GM12878 (cell line): ENCODE results near the gene ENOPH1. TPM values are rescaled to one million over a fixed set of nuclear protein-coding genes. Genes with fewer than 3 reads are reported as not detected.
A peak's percentile ranks its signal among the peaks of the same experiment; 100 is the strongest.

Experiments
- ATAC-seq: fragments of 200-7000 bp; cut with Tn5 transposase; 3 replicates; pipeline ENCODE4 v1.9.1; 2020; ENCODE audit warnings: mild to moderate bottlenecking, moderate library complexity
- BruUV-seq: library from RNA; stranded (reverse); fragments of 400-500 nt; replicated peaks from 2 replicates; lab custom pipeline; 2021; lab: Mats Ljungman, UMichigan
- CTCF ChIA-PET: fragments of 300-600 bp; sonication (Branson Sonifier 250); formaldehyde crosslinking; extraction: SDS; loops from one replicate; lab custom pipeline; 2021; ENCODE audit warnings: inconsistent platforms; lab: Yijun Ruan, JAX
- POLR2A ChIA-PET: fragments of 350-600 bp; formaldehyde crosslinking; extraction: SDS; loops from one replicate; lab custom pipeline; 2021; ENCODE audit warnings: inconsistent platforms; lab: Charles Lee
- RAD21 ChIA-PET: fragments of 300-600 bp; sonication (Branson Sonifier 250); formaldehyde crosslinking; loops from one replicate; lab custom pipeline; 2023; ENCODE audit warnings: antibody characterized with exemption; ENCODE audit not compliant: unreplicated experiment; lab: Charles Lee
- SMC1A ChIA-PET: fragments of 300-600 bp; sonication (Branson Sonifier 250); formaldehyde crosslinking; loops from one replicate; lab custom pipeline; 2023; ENCODE audit not compliant: unreplicated experiment, uncharacterized antibody; lab: Charles Lee
- DNase-seq: peaks from one replicate; pipeline ENCODE4 v3.0.0-alpha.2; 2011; ENCODE audit warnings: low read depth, low spot score
- FAIRE-seq: peaks from 3 replicates; lab custom pipeline; 2011; peaks lifted over from hg19 to GRCh38; lab: Jason Lieb, UNC
- H2AFZ ChIP-seq: 2 replicates; pipeline ENCODE4 v1.6.0; 2011; ENCODE audit warnings: low read depth, low read length, control low read depth; ENCODE audit not compliant: control insufficient read depth
- H3K27ac ChIP-seq: 2 replicates; pipeline ENCODE4 v1.5.1; 2011; ENCODE audit warnings: control low read depth; ENCODE audit not compliant: control insufficient read depth, insufficient read depth
- H3K27me3 ChIP-seq, 2 experiments: replicated peaks in 1 of 2; 2 replicates each; pipeline versions ENCODE4 v1.6.0 to v1.6.1; 2011; ENCODE audit warnings: low read length in 1 of 2; ENCODE audit not compliant: control insufficient read depth in 2 of 2, insufficient read depth in 2 of 2
- H3K36me3 ChIP-seq, 2 experiments: 2 replicates each; pipeline ENCODE4 v1.5.1; 2011; ENCODE audit warnings: low read length in 1 of 2; ENCODE audit not compliant: control insufficient read depth in 2 of 2, insufficient read depth in 2 of 2
- H3K4me1 ChIP-seq: 2 replicates; pipeline ENCODE4 v1.6.1; 2011; ENCODE audit warnings: mild to moderate bottlenecking, low read length, moderate library complexity, mixed read lengths; ENCODE audit not compliant: control insufficient read depth, insufficient read depth
- H3K4me2 ChIP-seq: 2 replicates; pipeline ENCODE4 v1.6.0; 2011; ENCODE audit warnings: control low read depth; ENCODE audit not compliant: control insufficient read depth, insufficient read depth
- H3K4me3 ChIP-seq: fragments of 200-600 bp; sonication (generic); 2 replicates; pipeline ENCODE4 v1.5.1; 2016
- H3K79me2 ChIP-seq: 2 replicates; pipeline ENCODE4 v1.6.0; 2011; ENCODE audit warnings: low read length; ENCODE audit not compliant: control insufficient read depth, insufficient read depth
- H3K9ac ChIP-seq: 2 replicates; pipeline ENCODE4 v1.8.0; 2011; ENCODE audit warnings: low read length, control low read depth, mixed read lengths; ENCODE audit not compliant: control insufficient read depth, insufficient read depth
- H3K9me3 ChIP-seq: replicated peaks from 3 replicates; pipeline ENCODE4 v1.5.1; 2011; ENCODE audit warnings: mild to moderate bottlenecking, low read length; ENCODE audit not compliant: control insufficient read depth, insufficient read depth
- H4K20me1 ChIP-seq: 2 replicates; pipeline ENCODE4 v1.6.0; 2011; ENCODE audit not compliant: control insufficient read depth, insufficient read depth
- ESRRA ChIP-seq: IDR thresholded peaks from 2 replicates; pipeline ENCODE4 v1.6.1; 2012; ENCODE audit warnings: mild to moderate bottlenecking, low read length, improper control_type of control experiment
- FOS ChIP-seq: IDR thresholded peaks from 3 replicates; pipeline ENCODE4 v1.6.1; 2011; ENCODE audit warnings: borderline replicate concordance; ENCODE audit not compliant: insufficient read length; ENCODE audit errors: extremely low read depth
- MTA3 ChIP-seq: IDR thresholded peaks from 2 replicates; pipeline ENCODE4 v1.6.1; 2012; ENCODE audit warnings: low read length, inconsistent platforms, borderline replicate concordance
- PAX5 ChIP-seq: IDR thresholded peaks from 2 replicates; pipeline ENCODE4 v1.6.1; 2011; ENCODE audit warnings: low read depth, low read length, borderline replicate concordance
- POLR2A ChIP-seq: IDR thresholded peaks from 2 replicates; pipeline ENCODE4 v1.6.1; 2011; ENCODE audit warnings: low read depth, mild to moderate bottlenecking, low read length
- RB1 ChIP-seq: fragments of 450-650 bp; formaldehyde crosslinking; IDR thresholded peaks from 2 replicates; pipeline ENCODE4 v1.6.1; 2017; ENCODE audit warnings: mild to moderate bottlenecking, borderline replicate concordance
- RUNX3 ChIP-seq: IDR thresholded peaks from 2 replicates; pipeline ENCODE4 v1.6.1; 2012; ENCODE audit warnings: low read length, inconsistent platforms
- SP1 ChIP-seq: IDR thresholded peaks from one replicate; pipeline ENCODE4 v1.6.1; 2011; ENCODE audit warnings: low read depth, low read length
- SRF ChIP-seq, 2 experiments: IDR thresholded peaks; 2 replicates each; pipeline ENCODE4 v1.6.1; 2011; ENCODE audit warnings: low read depth in 2 of 2, low read length in 2 of 2, mild to moderate bottlenecking in 1 of 2, moderate library complexity in 1 of 2
- TCF7 ChIP-seq: IDR thresholded peaks from 2 replicates; pipeline ENCODE4 v1.6.1; 2014; ENCODE audit warnings: antibody characterized with exemption, borderline replicate concordance
- YY1 ChIP-seq: IDR thresholded peaks from 2 replicates; pipeline ENCODE4 v1.6.1; 2011; ENCODE audit warnings: low read depth, mild to moderate bottlenecking, low read length
- WGBS: methylation state at CpG from one replicate; pipeline ENCODE4 v1.1.6; 2016; ENCODE audit warnings: low lambda C conversion rate; ENCODE audit not compliant: insufficient replicate concordance, insufficient coverage; ENCODE audit errors: missing lambda C conversion rate; 5-methylcytosine and 5-hydroxymethylcytosine counted together
- in situ Hi-C: fragments of 300-500 bp; cut with MboI; formaldehyde crosslinking; loops from 9 replicates; pipeline ENCODE4 v1.14.3; 2018; ENCODE audit warnings: mixed read lengths
- intact Hi-C: fragments of 100-400 bp; cut with micrococcal nuclease; formaldehyde crosslinking; loops from one replicate; pipeline ENCODE4 v1.14.2; 2022; ENCODE audit not compliant: unreplicated experiment
- polyA plus RNA-seq, 11 experiments: library from polyadenylated mRNA; depleted of rRNA in 4 of 11; unstranded in 6 of 11; stranded (reverse) in 5 of 11; fragments of >200 nt; fragmentation: Nextera tagmentation in 4 of 11; fragmentation: Illumina TruSeq in 1 of 11; extraction: Ambion mirVana in 4 of 11; extraction: Trizol in 1 of 11; gene quantifications; 1 replicate in 1 of 11; 2 replicates in 10 of 11; pipeline versions ENCODE4 v1.2.1 to v1.2.3, GENCODE V29; 2011 to 2016; ENCODE audit warnings: inconsistent platforms in 2 of 11, missing spikeins in 2 of 11, low read depth in 1 of 11
- total RNA-seq, 4 experiments: library from RNA; depleted of rRNA in 3 of 4; stranded (reverse); fragments of >200 nt in 3 of 4; fragmentation: Illumina TruSeq in 1 of 4; extraction: Trizol in 1 of 4; gene quantifications; 2 replicates each; pipeline versions ENCODE4 v1.2.1 to v1.2.3, GENCODE V29; 2013 to 2021
- TF ChIP-seq, protein P1 (sequence below): fragments of 450-650 bp; formaldehyde crosslinking; IDR thresholded peaks from 2 replicates; pipeline ENCODE4 v1.4.0; 2022; ENCODE audit warnings: mild to moderate bottlenecking, moderate library complexity
- TF ChIP-seq, protein P2 (sequence below): fragments of 450-650 bp; IDR thresholded peaks from 2 replicates; pipeline ENCODE4 v1.6.1; 2018; ENCODE audit warnings: borderline replicate concordance, mild to moderate bottlenecking; ENCODE audit not compliant: partially characterized antibody
- TF ChIP-seq, protein P3 (sequence below), 3 experiments: IDR thresholded peaks in 2 of 3; conservative IDR thresholded peaks in 1 of 3; 2 replicates each; pipeline ENCODE4 v1.5.1; 2011; ENCODE audit warnings: low read depth in 3 of 3, low read length in 3 of 3, mild to moderate bottlenecking in 3 of 3, control low read depth in 2 of 3, moderate library complexity in 2 of 3, inconsistent platforms in 1 of 3, mixed read lengths in 1 of 3; ENCODE audit not compliant: control insufficient read depth in 2 of 3, insufficient read depth in 1 of 3; ENCODE audit errors: extremely low read depth in 1 of 3

Gene ENOPH1
- total and polyA plus RNA-seq, 10 of the 15 experiments (the other 5 are each of a cell fraction or from before 2014, with no cell fraction given): 24.4 to 83.6 (median 46.7) TPM

DNA sequence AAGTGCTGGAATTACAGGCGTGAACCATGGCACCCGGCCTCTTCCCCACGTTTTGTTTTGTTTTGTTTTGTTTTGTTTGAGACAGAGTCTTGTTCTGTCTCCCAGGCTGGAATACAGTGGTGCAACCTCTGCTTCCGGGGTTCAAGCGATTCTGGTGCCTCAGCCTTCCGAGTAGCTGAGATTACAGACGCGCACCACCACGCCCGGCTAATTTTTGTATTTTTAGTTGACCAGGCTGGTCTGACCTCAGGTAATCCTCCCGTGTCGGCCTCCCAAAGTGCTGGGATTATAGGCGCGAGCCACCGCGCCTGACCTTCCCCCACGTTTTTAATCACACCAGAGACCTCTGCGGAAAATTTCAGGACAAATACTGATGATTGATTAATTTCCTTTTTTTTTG is 2.2 kb downstream of the ENOPH1 start:
- no peak overlapping the region for H2AFZ ChIP-seq
- peak overlapping the region; percentile 69; the same call in 1 of the 2 replicates for H3K4me3 ChIP-seq
- H3K27me3 ChIP-seq: no peaks in the 10 kb centered on the region
- ChIA-PET RAD21 (no interaction called here), POLR2A (no interaction called here), SMC1A (interaction anchor here (0.7 to 1.1 kb wide), 2 partner anchors 10 to 67 kb away, joined by 3 read pairs; no protein-coding TSS in a partner anchor), CTCF (interaction anchor here (0.7 kb wide), 1 partner anchor 24 kb away, joined by 3 read pairs; no protein-coding TSS in a partner anchor)
- WGBS: 93% methylated on average over 18 of the region's 18 CpGs
- intact Hi-C loops (loop anchor here (10.0 kb wide), 1 partner anchor 582 kb away; the partner anchor contains the start of gene LIN54), in situ Hi-C loops (no loop called here)
- FAIRE-seq (no peak), DNase-seq (no peak), ATAC-seq (no peak)
- no TSS peak for BruUV-seq
- H3K4me1 ChIP-seq: no peaks in the 10 kb centered on the region
- H3K9ac ChIP-seq: no peak overlapping the region
- peaks cover 2 to 3% of the 10 kb centered on the region in 2 experiments for H3K36me3 ChIP-seq
- H3K27ac ChIP-seq: no peak overlapping the region
- no peaks in the 10 kb centered on the region for H3K9me3 ChIP-seq
- peaks cover 93% of the 10 kb centered on the region for H3K79me2 ChIP-seq
- peaks cover 10% of the 10 kb centered on the region for H4K20me1 ChIP-seq
- H3K4me2 ChIP-seq: peak overlapping the region; percentile 75
- TF ChIP-seq POLR2A (no peak), MTA3 (no peak), SP1 (no peak), TCF7 (no peak), PAX5 (no peak), ESRRA (no peak), SRF (IDR thresholded peaks at IDR 0.05; ENCODE audit: low read depth in 2 of 2, low read length in 2 of 2) (no peak), RUNX3 (no peak), FOS (no peak), RB1 (no peak), YY1 (no peak)
- TF ChIP-seq, protein P1, sequence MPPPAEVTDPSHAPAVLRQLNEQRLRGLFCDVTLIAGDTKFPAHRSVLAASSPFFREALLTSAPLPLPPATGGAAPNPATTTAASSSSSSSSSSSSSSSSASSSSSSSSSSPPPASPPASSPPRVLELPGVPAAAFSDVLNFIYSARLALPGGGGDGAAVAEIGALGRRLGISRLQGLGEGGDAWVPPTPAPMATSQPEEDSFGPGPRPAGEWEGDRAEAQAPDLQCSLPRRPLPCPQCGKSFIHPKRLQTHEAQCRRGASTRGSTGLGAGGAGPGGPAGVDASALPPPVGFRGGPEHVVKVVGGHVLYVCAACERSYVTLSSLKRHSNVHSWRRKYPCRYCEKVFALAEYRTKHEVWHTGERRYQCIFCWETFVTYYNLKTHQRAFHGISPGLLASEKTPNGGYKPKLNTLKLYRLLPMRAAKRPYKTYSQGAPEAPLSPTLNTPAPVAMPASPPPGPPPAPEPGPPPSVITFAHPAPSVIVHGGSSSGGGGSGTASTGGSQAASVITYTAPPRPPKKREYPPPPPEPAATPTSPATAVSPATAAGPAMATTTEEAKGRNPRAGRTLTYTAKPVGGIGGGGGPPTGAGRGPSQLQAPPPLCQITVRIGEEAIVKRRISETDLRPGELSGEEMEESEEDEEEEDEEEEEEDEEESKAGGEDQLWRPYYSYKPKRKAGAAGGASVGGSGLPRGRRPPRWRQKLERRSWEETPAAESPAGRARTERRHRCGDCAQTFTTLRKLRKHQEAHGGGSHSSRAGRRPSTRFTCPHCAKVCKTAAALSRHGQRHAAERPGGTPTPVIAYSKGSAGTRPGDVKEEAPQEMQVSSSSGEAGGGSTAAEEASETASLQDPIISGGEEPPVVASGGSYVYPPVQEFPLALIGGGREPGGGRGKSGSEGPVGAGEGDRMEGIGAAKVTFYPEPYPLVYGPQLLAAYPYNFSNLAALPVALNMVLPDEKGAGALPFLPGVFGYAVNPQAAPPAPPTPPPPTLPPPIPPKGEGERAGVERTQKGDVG (CRISPR knock-in tag): no peak
- TF ChIP-seq, protein P2, sequence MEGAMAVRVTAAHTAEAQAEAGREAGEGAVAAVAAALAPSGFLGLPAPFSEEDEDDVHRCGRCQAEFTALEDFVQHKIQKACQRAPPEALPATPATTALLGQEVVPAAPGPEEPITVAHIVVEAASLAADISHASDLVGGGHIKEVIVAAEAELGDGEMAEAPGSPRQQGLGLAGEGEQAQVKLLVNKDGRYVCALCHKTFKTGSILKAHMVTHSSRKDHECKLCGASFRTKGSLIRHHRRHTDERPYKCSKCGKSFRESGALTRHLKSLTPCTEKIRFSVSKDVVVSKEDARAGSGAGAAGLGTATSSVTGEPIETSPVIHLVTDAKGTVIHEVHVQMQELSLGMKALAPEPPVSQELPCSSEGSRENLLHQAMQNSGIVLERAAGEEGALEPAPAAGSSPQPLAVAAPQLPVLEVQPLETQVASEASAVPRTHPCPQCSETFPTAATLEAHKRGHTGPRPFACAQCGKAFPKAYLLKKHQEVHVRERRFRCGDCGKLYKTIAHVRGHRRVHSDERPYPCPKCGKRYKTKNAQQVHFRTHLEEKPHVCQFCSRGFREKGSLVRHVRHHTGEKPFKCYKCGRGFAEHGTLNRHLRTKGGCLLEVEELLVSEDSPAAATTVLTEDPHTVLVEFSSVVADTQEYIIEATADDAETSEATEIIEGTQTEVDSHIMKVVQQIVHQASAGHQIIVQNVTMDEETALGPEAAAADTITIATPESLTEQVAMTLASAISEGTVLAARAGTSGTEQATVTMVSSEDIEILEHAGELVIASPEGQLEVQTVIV: no peak
- TF ChIP-seq, protein P3, sequence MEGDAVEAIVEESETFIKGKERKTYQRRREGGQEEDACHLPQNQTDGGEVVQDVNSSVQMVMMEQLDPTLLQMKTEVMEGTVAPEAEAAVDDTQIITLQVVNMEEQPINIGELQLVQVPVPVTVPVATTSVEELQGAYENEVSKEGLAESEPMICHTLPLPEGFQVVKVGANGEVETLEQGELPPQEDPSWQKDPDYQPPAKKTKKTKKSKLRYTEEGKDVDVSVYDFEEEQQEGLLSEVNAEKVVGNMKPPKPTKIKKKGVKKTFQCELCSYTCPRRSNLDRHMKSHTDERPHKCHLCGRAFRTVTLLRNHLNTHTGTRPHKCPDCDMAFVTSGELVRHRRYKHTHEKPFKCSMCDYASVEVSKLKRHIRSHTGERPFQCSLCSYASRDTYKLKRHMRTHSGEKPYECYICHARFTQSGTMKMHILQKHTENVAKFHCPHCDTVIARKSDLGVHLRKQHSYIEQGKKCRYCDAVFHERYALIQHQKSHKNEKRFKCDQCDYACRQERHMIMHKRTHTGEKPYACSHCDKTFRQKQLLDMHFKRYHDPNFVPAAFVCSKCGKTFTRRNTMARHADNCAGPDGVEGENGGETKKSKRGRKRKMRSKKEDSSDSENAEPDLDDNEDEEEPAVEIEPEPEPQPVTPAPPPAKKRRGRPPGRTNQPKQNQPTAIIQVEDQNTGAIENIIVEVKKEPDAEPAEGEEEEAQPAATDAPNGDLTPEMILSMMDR (IDR thresholded peaks at IDR 0.05 in 2 of 3, conservative IDR thresholded peaks at IDR 0.05 in 1 of 3; ENCODE audit: control insufficient read depth in 2 of 3, extremely low read depth in 1 of 3, insufficient read depth in 1 of 3, low read depth in 3 of 3, low read length in 3 of 3): no peak
